ENCODE data around the gene CHCHD6.

The CHCHD6 gene

GRCh38 chr3:126965526-126966080 lies 261.6 kb downstream of the CHCHD6 start:
- no peak for DNase-seq

- no peak for DNase-seq
Observed at GRCh38 chr3:126967386-126967785, 263.3 kb downstream of the CHCHD6 start.

- DNase-seq = no peak
Observed at GRCh38 chr3:126968391-126969390, 264.7 kb downstream of the CHCHD6 start.

- no peak for DNase-seq
Observed at GRCh38 chr3:126969586-126969985, 265.5 kb downstream of the CHCHD6 start.

- DNase-seq = no peak
Observed at GRCh38 chr3:126970101-126970500, 266.1 kb downstream of the CHCHD6 start.

GRCh38 chr3:126970921-126971320 lies 266.9 kb downstream of the CHCHD6 start:
- DNase-seq = no peak

- no peak for DNase-seq
Observed at GRCh38 chr3:126971891-126972351, 267.9 kb downstream of the CHCHD6 start.

GRCh38 chr3:126972866-126973265 lies 268.8 kb downstream of the CHCHD6 start:
- DNase-seq = no peak

- DNase-seq = no peak
Observed at GRCh38 chr3:126973814-126974213, 269.8 kb downstream of the CHCHD6 start.

GRCh38 chr3:126974756-126975155 lies 270.7 kb downstream of the CHCHD6 start:
- no peak for DNase-seq

- DNase-seq = no peak
Observed at GRCh38 chr3:126976906-126977305, 272.9 kb downstream of the CHCHD6 start.

GRCh38 chr3:126977821-126978220 lies 273.8 kb downstream of the CHCHD6 start:
- no peak for DNase-seq

- DNase-seq = no peak
Observed at GRCh38 chr3:126978291-126978690, 274.3 kb downstream of the CHCHD6 start.

- no peak for DNase-seq
Observed at GRCh38 chr3:126979046-126979628, 275.1 kb downstream of the CHCHD6 start.

GRCh38 chr3:126980266-126980811 lies 276.3 kb downstream of the CHCHD6 start:
- DNase-seq = no peak

- DNase-seq = peak; percentile 59
Observed at GRCh38 chr3:126982126-126982470, 278.1 kb downstream of the CHCHD6 start.

GRCh38 chr3:126982471-126983175 lies 278.6 kb downstream of the CHCHD6 start, which contains the start of gene PLXNA1:
PLXNA1 (plus strand) TSS chr3:126983115; CDS start chr3:126988594, 5,479 bp downstream.
- peak; percentile 84 for DNase-seq

GRCh38 chr3:126983276-126983652 lies 279.2 kb downstream of the CHCHD6 start:
- peak; percentile 18 for DNase-seq

GRCh38 chr3:126983653-126984390 lies 279.8 kb downstream of the CHCHD6 start:
- DNase-seq = peak; percentile 37

GRCh38 chr3:126984391-126985131 lies 280.5 kb downstream of the CHCHD6 start:
- no peak for DNase-seq
